Cardiac fibroblast (primary cell): ENCODE data around the gene SERPINB8.

Source experiments
- DNase-seq, 2 donors: peaks; one replicate each; pipeline versions ENCODE4 v3.0.0 to v3.0.0-alpha.2; 2010; ENCODE audit warnings: low read depth in 2 of 2
- H3K4me3 ChIP-seq, 2 donors: replicated peaks in 1 of 2; 1 replicate in 1 of 2; 2 replicates in 1 of 2; pipeline ENCODE4 v1.5.1; 2011; ENCODE audit warnings: low read depth in 2 of 2, low read length in 2 of 2, mild to moderate bottlenecking in 2 of 2, moderate library complexity in 1 of 2
- TF ChIP-seq, protein P1 (sequence below): IDR thresholded peaks from one replicate; pipeline ENCODE4 v1.5.1; 2011; ENCODE audit warnings: low read depth, mild to moderate bottlenecking, low read length, inconsistent platforms

Gene SERPINB8

GRCh38 chr18:63975628-63976027, 5.7 kb downstream of the SERPINB8 start:
- TF ChIP-seq, protein P1, sequence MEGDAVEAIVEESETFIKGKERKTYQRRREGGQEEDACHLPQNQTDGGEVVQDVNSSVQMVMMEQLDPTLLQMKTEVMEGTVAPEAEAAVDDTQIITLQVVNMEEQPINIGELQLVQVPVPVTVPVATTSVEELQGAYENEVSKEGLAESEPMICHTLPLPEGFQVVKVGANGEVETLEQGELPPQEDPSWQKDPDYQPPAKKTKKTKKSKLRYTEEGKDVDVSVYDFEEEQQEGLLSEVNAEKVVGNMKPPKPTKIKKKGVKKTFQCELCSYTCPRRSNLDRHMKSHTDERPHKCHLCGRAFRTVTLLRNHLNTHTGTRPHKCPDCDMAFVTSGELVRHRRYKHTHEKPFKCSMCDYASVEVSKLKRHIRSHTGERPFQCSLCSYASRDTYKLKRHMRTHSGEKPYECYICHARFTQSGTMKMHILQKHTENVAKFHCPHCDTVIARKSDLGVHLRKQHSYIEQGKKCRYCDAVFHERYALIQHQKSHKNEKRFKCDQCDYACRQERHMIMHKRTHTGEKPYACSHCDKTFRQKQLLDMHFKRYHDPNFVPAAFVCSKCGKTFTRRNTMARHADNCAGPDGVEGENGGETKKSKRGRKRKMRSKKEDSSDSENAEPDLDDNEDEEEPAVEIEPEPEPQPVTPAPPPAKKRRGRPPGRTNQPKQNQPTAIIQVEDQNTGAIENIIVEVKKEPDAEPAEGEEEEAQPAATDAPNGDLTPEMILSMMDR: no peak
- H3K4me3 ChIP-seq: no peak overlapping the region
- DNase-seq: no peak

- DNase-seq: no peak
- TF ChIP-seq, protein P1: no peak
- H3K4me3 ChIP-seq: no peak overlapping the region
Measured at GRCh38 chr18:63977040-63977439, 7.2 kb downstream of the SERPINB8 start.

DNA sequence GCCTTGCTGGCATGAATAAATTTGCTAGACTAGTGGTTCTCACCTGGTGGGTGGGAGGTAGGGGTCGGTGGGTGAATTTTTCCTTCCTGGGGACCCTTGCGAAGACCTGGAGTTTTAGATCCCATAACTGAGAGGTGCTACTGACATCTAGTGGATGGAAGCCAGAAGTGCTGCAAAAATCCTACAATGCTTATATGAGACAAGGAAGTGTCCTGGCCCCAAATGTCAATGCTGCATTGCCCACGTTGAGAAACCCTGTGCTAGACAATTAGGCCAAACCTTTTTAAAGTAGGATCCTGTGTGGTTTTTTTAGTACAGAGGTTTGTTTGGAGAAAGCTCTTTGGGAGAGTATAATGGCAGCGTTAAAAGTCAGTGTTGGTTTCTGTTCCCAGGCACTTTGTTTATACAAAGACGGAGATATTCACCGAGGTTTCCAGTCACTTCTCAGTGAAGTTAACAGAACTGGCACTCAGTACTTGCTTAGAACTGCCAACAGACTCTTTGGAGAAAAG, 9.6 kb downstream of the SERPINB8 start:
- peak; percentile 77 to 84 for DNase-seq
- peak overlapping the region; percentile 8 to 11 for H3K4me3 ChIP-seq
- TF ChIP-seq, protein P1: peak; percentile 85

DNA sequence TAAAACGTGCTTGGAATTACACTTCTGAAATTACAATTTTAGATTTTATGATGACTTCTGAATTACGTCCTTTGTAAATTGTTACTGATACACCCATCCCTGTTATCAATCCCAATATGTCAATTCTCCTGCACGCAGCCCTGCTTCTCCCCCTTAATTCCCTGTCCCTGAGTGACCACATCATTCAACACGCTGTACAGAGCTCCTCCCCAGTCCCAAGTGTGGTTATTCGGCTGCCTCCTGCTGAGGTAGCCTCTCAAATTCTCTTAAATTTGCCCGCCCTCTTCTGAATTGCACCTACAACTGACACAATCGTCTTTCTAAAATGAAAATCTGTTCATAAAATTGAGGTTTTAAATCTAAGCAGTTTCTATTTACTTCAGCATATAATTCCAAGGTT, 10.1 kb downstream of the SERPINB8 start:
- H3K4me3 ChIP-seq: no peak overlapping the region
- TF ChIP-seq, protein P1: no peak
- DNase-seq: no peak

DNA sequence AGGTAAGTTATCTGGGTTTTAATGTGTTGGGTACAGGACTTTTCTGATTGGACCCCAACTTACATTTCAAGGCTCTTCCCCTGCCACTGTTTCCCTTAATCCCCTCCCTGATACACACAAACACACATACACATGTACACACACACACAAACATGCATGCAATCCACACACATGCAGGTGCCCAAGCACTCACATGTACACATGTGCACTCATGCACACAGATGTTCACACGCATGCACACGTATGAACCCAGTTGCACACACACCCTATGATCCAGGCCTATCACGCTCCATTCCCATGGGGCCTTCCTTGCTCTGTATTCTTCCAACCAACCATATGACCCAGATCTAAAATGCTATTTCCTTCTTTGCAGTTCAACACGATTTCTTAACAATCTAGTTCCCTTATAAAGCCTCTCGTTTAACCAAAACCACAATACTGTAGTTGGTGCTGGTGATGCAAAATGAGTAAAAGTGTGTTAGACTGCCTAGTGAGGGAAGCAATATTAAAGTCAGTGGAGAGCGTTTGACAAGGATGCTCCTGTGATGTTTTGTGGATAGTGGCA, 11.1 kb downstream of the SERPINB8 start:
- no peak for DNase-seq

GRCh38 chr18:63981719-63982118, 11.8 kb downstream of the SERPINB8 start:
- H3K4me3 ChIP-seq: no peak overlapping the region
- TF ChIP-seq, protein P1: no peak
- no peak for DNase-seq

More for the DNA sequence above, 11.1 kb downstream of the SERPINB8 start:
- TF ChIP-seq, protein P1: no peak
- H3K4me3 ChIP-seq: no peak overlapping the region

GRCh38 chr18:63982361-63982760, 12.5 kb downstream of the SERPINB8 start:
- DNase-seq: no peak
- H3K4me3 ChIP-seq: no peak overlapping the region
- TF ChIP-seq, protein P1: no peak
